ENCODE measurements around the gene BCL3. TPM values are rescaled to one million over a fixed set of nuclear protein-coding genes. Genes with fewer than 3 reads are reported as not detected.
A peak's percentile ranks its signal among the peaks of the same experiment; 100 is the strongest.

The BCL3 gene
- total RNA-seq, 1 donor: 8.6 TPM

GRCh38 chr19:44741841-44742329 lies 6.6 kb upstream of the BCL3 start:
- TF ChIP-seq CTCF (IDR thresholded peaks at IDR 0.05; ENCODE audit: insufficient read depth, low read depth, low read length): no peak
- H3K4me3 ChIP-seq (ENCODE audit: low read depth, low read length): no peak overlapping the region
- DNase-seq (ENCODE audit: low read depth): peak; percentile 100

- H3K4me3 ChIP-seq (ENCODE audit: low read depth, low read length): peak overlapping the region; percentile 27
- peak; percentile 90 for DNase-seq (ENCODE audit: low read depth)
- no peak for TF ChIP-seq CTCF (IDR thresholded peaks at IDR 0.05; ENCODE audit: insufficient read depth, low read depth, low read length)
Measured at GRCh38 chr19:44742330-44743061, 6.0 kb upstream of the BCL3 start.

GRCh38 chr19:44744871-44745332 lies 3.6 kb upstream of the BCL3 start:
- H3K4me3 ChIP-seq (ENCODE audit: low read depth, low read length): no peak overlapping the region
- TF ChIP-seq CTCF (IDR thresholded peaks at IDR 0.05; ENCODE audit: insufficient read depth, low read depth, low read length): no peak
- DNase-seq (ENCODE audit: low read depth): no peak

GRCh38 chr19:44745341-44745831 lies 3.1 kb upstream of the BCL3 start:
- DNase-seq (ENCODE audit: low read depth): peak; percentile 84
- TF ChIP-seq CTCF (IDR thresholded peaks at IDR 0.05; ENCODE audit: insufficient read depth, low read depth, low read length): no peak
- no peak overlapping the region for H3K4me3 ChIP-seq (ENCODE audit: low read depth, low read length)

- H3K4me3 ChIP-seq (ENCODE audit: low read depth, low read length): no peak overlapping the region
- no peak for DNase-seq (ENCODE audit: low read depth)
- TF ChIP-seq CTCF (IDR thresholded peaks at IDR 0.05; ENCODE audit: insufficient read depth, low read depth, low read length): no peak
Measured at GRCh38 chr19:44745887-44746600, 2.5 kb upstream of the BCL3 start.

- no peak overlapping the region for H3K4me3 ChIP-seq (ENCODE audit: low read depth, low read length)
- no peak for TF ChIP-seq CTCF (IDR thresholded peaks at IDR 0.05; ENCODE audit: insufficient read depth, low read depth, low read length)
- DNase-seq (ENCODE audit: low read depth): no peak
Measured at GRCh38 chr19:44746616-44746945, 1.9 kb upstream of the BCL3 start.
